K562 (cell line): ENCODE results near the gene PHF3. TPM values are rescaled to one million over a fixed set of nuclear protein-coding genes. Genes with fewer than 3 reads are reported as not detected.
A peak's percentile ranks its signal among the peaks of the same experiment; 100 is the strongest.

Experiments used
- ATF3 ChIP-seq, 2 experiments: fragments of 450-650 bp in 1 of 2; sonication (generic) in 1 of 2; formaldehyde crosslinking in 1 of 2; IDR thresholded peaks in 1 of 2; conservative IDR thresholded peaks in 1 of 2; 2 replicates each; pipeline versions ENCODE4 v1.6.1 to v1.8.1; 2016 to 2023; ENCODE audit warnings: mild to moderate bottlenecking in 2 of 2, moderate library complexity in 2 of 2, inconsistent platforms in 1 of 2, missing genetic modification reagents in 1 of 2
- CEBPG ChIP-seq, 3 experiments: fragments of 200-800 bp in 1 of 3; sonication (Bioruptor generic) in 1 of 3; sonication (generic) in 1 of 3; formaldehyde crosslinking in 1 of 3; IDR thresholded peaks in 2 of 3; conservative IDR thresholded peaks in 1 of 3; 2 replicates each; pipeline versions ENCODE4 v1.6.1 to v1.8.0; 2016 to 2022; ENCODE audit warnings: missing compliant biosample characterization in 2 of 3, missing genetic modification characterization in 2 of 3, mild to moderate bottlenecking in 1 of 3, missing genetic modification reagents in 1 of 3
- DPF2 ChIP-seq: fragments of 450-650 bp; IDR thresholded peaks from 2 replicates; pipeline ENCODE4 v1.6.1; 2016
- HMBOX1 ChIP-seq: sonication (generic); IDR thresholded peaks from 2 replicates; pipeline ENCODE4 v1.6.1; 2016
- NFE2 ChIP-seq: IDR thresholded peaks from 2 replicates; pipeline ENCODE4 v1.6.1; 2014; ENCODE audit warnings: antibody characterized with exemption, low read depth
- RBM22 ChIP-seq: fragments of 200-400 bp; formaldehyde crosslinking; IDR thresholded peaks from 2 replicates; pipeline ENCODE4 v1.6.1; 2018; ENCODE audit warnings: low read length, low read depth; ENCODE audit not compliant: poor library complexity, severe bottlenecking
- SMARCE1 ChIP-seq: fragments of 450-650 bp; IDR thresholded peaks from 2 replicates; pipeline ENCODE4 v1.7.1; 2016; ENCODE audit warnings: mild to moderate bottlenecking
- XRCC4 ChIP-seq: IDR thresholded peaks from one replicate; pipeline ENCODE4 v1.6.1; 2011; ENCODE audit not compliant: insufficient read depth, insufficient read length; ENCODE audit errors: extremely low read depth
- ZBTB9 ChIP-seq: fragments of 450-650 bp; formaldehyde crosslinking; IDR thresholded peaks from 2 replicates; pipeline ENCODE4 v1.4.0; 2020; ENCODE audit warnings: mild to moderate bottlenecking, moderate library complexity
- ZEB2 ChIP-seq: fragments of 450-650 bp; IDR thresholded peaks from 2 replicates; pipeline ENCODE4 v1.6.1; 2016
- ZNF644 ChIP-seq: fragments of 200-800 bp; sonication (Bioruptor generic); IDR thresholded peaks from 2 replicates; pipeline ENCODE4 v1.6.1; 2016; ENCODE audit warnings: low read depth, missing genetic modification characterization, missing compliant biosample characterization
- ZSCAN29 ChIP-seq: fragments of 450-650 bp; IDR thresholded peaks from 2 replicates; pipeline ENCODE4 v1.6.1; 2017
- polyA plus RNA-seq, 8 experiments: library from polyadenylated mRNA; depleted of rRNA in 4 of 8; stranded (reverse) in 5 of 8; unstranded in 3 of 8; fragments of >200 nt; fragmentation: Nextera tagmentation in 2 of 8; fragmentation: Illumina TruSeq in 1 of 8; extraction: Ambion mirVana in 2 of 8; extraction: Trizol in 1 of 8; gene quantifications; 2 replicates each; pipeline versions ENCODE4 v1.2.1 to v1.2.3, GENCODE V29; 2011 to 2014; ENCODE audit warnings: inconsistent platforms in 1 of 8, missing spikeins in 1 of 8
- total RNA-seq, 7 experiments: library from RNA; depleted of rRNA in 6 of 7; stranded (reverse); fragments of >200 nt in 6 of 7; fragmentation: Illumina TruSeq in 2 of 7; extraction: Trizol in 2 of 7; gene quantifications; 2 replicates each; pipeline versions ENCODE4 v1.2.1 to v1.2.3, GENCODE V29; 2011 to 2021; ENCODE audit warnings: low replicate concordance in 1 of 7
- TF ChIP-seq, protein P1 (sequence below), 2 experiments: fragments of 250-450 bp in 1 of 2; fragments of 450-650 bp in 1 of 2; sonication (Bioruptor Pico) in 1 of 2; IDR thresholded peaks; 2 replicates each; pipeline versions ENCODE4 v1.6.1 to v1.8.0; 2016 to 2021; ENCODE audit warnings: mild to moderate bottlenecking in 2 of 2, moderate library complexity in 2 of 2, missing compliant biosample characterization in 1 of 2, missing genetic modification characterization in 1 of 2

PHF3 gene
- total and polyA plus RNA-seq, 9 of the 15 experiments (the other 6 are each of a cell fraction or from before 2014, with no cell fraction given), result 8.1 to 51.2 (median 30.9) TPM

GRCh38 chr6:63663147-63663955 is 27.7 kb downstream of the PHF3 start (continued):
- TF ChIP-seq ZBTB9 (CRISPR knock-in tag) (no peak), CEBPG (CRISPR knock-in tag; IDR thresholded peaks at IDR 0.05) (no peak), CEBPG (tag; conservative IDR thresholded peaks at IDR 0.05 in 1 of 2, IDR thresholded peaks at IDR 0.05 in 1 of 2) (peak in 1 of 2 experiments; percentile 51; a peak in 2 of 4 replicates), HMBOX1 (peak; percentile 83), SMARCE1 (no peak), ZEB2 (no peak), XRCC4 (no peak), ZNF644 (tag) (no peak), ATF3 (IDR thresholded peaks at IDR 0.05) (peak; percentile 47; the same call in 1 of the 2 replicates), ATF3 (CRISPR knock-in tag; conservative IDR thresholded peaks at IDR 0.05) (no peak), NFE2 (peak; percentile 78), RBM22 (no peak), DPF2 (peak; percentile 36; the same call in 1 of the 2 replicates), ZSCAN29 (no peak)
- TF ChIP-seq, protein P1, sequence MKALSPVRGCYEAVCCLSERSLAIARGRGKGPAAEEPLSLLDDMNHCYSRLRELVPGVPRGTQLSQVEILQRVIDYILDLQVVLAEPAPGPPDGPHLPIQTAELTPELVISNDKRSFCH (CRISPR knock-in tag; IDR thresholded peaks at IDR 0.05), result no peak
- TF ChIP-seq, protein P1 (tag; IDR thresholded peaks at IDR 0.05), result no peak
